HepG2 (cell line): ENCODE measurements around the gene ZNF786. TPM values are rescaled to one million over a fixed set of nuclear protein-coding genes. Genes with fewer than 3 reads are reported as not detected.

ENCODE experiments used
- ATAC-seq: fragments of 200-7000 bp; cut with Tn5 transposase; 3 replicates; pipeline ENCODE4 v1.9.1; 2020; ENCODE audit warnings: mild to moderate bottlenecking, moderate library complexity
- BruUV-seq: library from RNA; stranded (reverse); fragments of 400-500 nt; replicated peaks from 2 replicates; lab custom pipeline; 2021; lab: Mats Ljungman, UMichigan
- CTCF ChIA-PET: fragments of 300-600 bp; formaldehyde crosslinking; extraction: SDS; loops from one replicate; lab custom pipeline; 2021; ENCODE audit warnings: low total read pairs, inconsistent platforms, low intra/inter-chr PET ratio; lab: Yijun Ruan, JAX
- POLR2A ChIA-PET: fragments of 350-600 bp; sonication (Branson Sonifier 250); formaldehyde crosslinking; loops from one replicate; lab custom pipeline; 2020; ENCODE audit warnings: antibody characterized with exemption, inconsistent platforms; lab: Yijun Ruan, JAX
- DNase-seq: peaks from one replicate; pipeline ENCODE4 v3.0.0-alpha.2; 2015; ENCODE audit warnings: low spot score
- FAIRE-seq: peaks from 3 replicates; lab custom pipeline; 2011; peaks lifted over from hg19 to GRCh38; lab: Jason Lieb, UNC
- H2AFZ ChIP-seq: one replicate; pipeline ENCODE4 v1.6.1; 2011; ENCODE audit warnings: low read length, inconsistent platforms
- H3K27ac ChIP-seq: fragments of 300-600 bp; 3 replicates; pipeline ENCODE4 v1.8.0; 2011; ENCODE audit warnings: mixed run types, mild to moderate bottlenecking, mixed read lengths, low read length, inconsistent platforms; ENCODE audit not compliant: insufficient read depth; ENCODE audit errors: extremely low read length
- H3K27me3 ChIP-seq, 2 experiments: fragments of 200-600 bp in 1 of 2; 2 replicates in 1 of 2; 3 replicates in 1 of 2; pipeline versions ENCODE4 v1.6.0 to v1.8.0; 2011; ENCODE audit warnings: low read length in 2 of 2, mild to moderate bottlenecking in 2 of 2, moderate library complexity in 2 of 2, inconsistent platforms in 1 of 2; ENCODE audit not compliant: insufficient read depth in 2 of 2, control insufficient read depth in 1 of 2
- H3K36me3 ChIP-seq, 2 experiments: fragments of 200-600 bp in 1 of 2; replicated peaks in 1 of 2; 2 replicates in 1 of 2; 3 replicates in 1 of 2; pipeline versions ENCODE4 v1.5.1 to v1.8.0; 2011; ENCODE audit warnings: low read length in 2 of 2, inconsistent platforms in 1 of 2; ENCODE audit not compliant: insufficient read depth in 2 of 2, control insufficient read depth in 1 of 2
- H3K4me1 ChIP-seq: 2 replicates; pipeline ENCODE4 v1.5.1; 2012; ENCODE audit warnings: low read length, inconsistent platforms; ENCODE audit not compliant: insufficient read depth
- H3K4me2 ChIP-seq: 2 replicates; pipeline ENCODE4 v1.6.0; 2011; ENCODE audit warnings: low read depth, low read length, inconsistent platforms
- H3K4me3 ChIP-seq, 3 experiments: fragments of 200-600 bp in 1 of 3; sonication (generic), shearing (Covaris generic) in 1 of 3; replicated peaks in 1 of 3; 2 replicates each; pipeline ENCODE4 v1.5.1; 2011 to 2016; ENCODE audit warnings: low read length in 3 of 3, inconsistent platforms in 2 of 3, low read depth in 2 of 3, mild to moderate bottlenecking in 2 of 3, control low read depth in 1 of 3, mixed read lengths in 1 of 3; ENCODE audit not compliant: insufficient read depth in 1 of 3
- H3K79me2 ChIP-seq: one replicate; pipeline ENCODE4 v1.6.1; 2011; ENCODE audit warnings: low read length, inconsistent platforms; ENCODE audit not compliant: insufficient read depth
- H3K9ac ChIP-seq: 2 replicates; pipeline ENCODE4 v1.6.0; 2011; ENCODE audit warnings: mild to moderate bottlenecking, low read depth, low read length, inconsistent platforms; ENCODE audit not compliant: insufficient read depth
- H3K9me3 ChIP-seq: 2 replicates; pipeline ENCODE4 v1.5.1; 2012; ENCODE audit warnings: mild to moderate bottlenecking, low read length
- H4K20me1 ChIP-seq: 2 replicates; pipeline ENCODE4 v1.6.0; 2011; ENCODE audit warnings: inconsistent platforms, mild to moderate bottlenecking, low read length, moderate library complexity; ENCODE audit not compliant: insufficient read depth
- FIP1L1 ChIP-seq: fragments of 200-400 bp; formaldehyde crosslinking; IDR thresholded peaks from 2 replicates; pipeline ENCODE4 v1.6.1; 2018; ENCODE audit warnings: low read depth, mild to moderate bottlenecking, low read length, moderate library complexity, borderline replicate concordance; ENCODE audit not compliant: insufficient read depth
- IRX3 ChIP-seq: sonication (generic); formaldehyde crosslinking; IDR thresholded peaks from 2 replicates; pipeline ENCODE4 v1.8.1; 2023; ENCODE audit warnings: mild to moderate bottlenecking, low read depth, missing genetic modification reagents, borderline replicate concordance
- MTF1 ChIP-seq: sonication (generic); formaldehyde crosslinking; IDR thresholded peaks from 2 replicates; pipeline ENCODE4 v1.5.0; 2020; ENCODE audit warnings: missing genetic modification reagents
- NFKBIZ ChIP-seq: IDR thresholded peaks from 2 replicates; pipeline ENCODE4 v1.6.1; 2018; ENCODE audit warnings: missing genetic modification reagents, missing compliant biosample characterization
- ONECUT2 ChIP-seq: sonication (generic); formaldehyde crosslinking; IDR thresholded peaks from 2 replicates; pipeline ENCODE4 v1.4.0; 2020; ENCODE audit warnings: missing genetic modification reagents
- SMAD1 ChIP-seq: sonication (generic); formaldehyde crosslinking; IDR thresholded peaks from 2 replicates; pipeline ENCODE4 v1.4.0; 2020; ENCODE audit warnings: missing genetic modification reagents, low read depth, mild to moderate bottlenecking, borderline replicate concordance
- ZNF496 ChIP-seq: sonication (generic); formaldehyde crosslinking; IDR thresholded peaks from 2 replicates; pipeline ENCODE4 v1.8.1; 2023; ENCODE audit warnings: mild to moderate bottlenecking, moderate library complexity, missing genetic modification reagents; ENCODE audit not compliant: insufficient replicate concordance
- WGBS: methylation state at CpG from one replicate; pipeline ENCODE4 v1.1.6; 2017; ENCODE audit warnings: low lambda C conversion rate; 5-methylcytosine and 5-hydroxymethylcytosine counted together
- in situ Hi-C: cut with HindIII; loops from 2 replicates; pipeline ENCODE4 v1.10.0; 2017; ENCODE audit warnings: low pct_unique_long_range_greater_than_20kb; ENCODE audit not compliant: extremely low pct_ligation_motif_present
- intact Hi-C: fragments of 100-400 bp; cut with micrococcal nuclease; formaldehyde crosslinking; loops from one replicate; pipeline ENCODE4 v1.10.0; 2022; ENCODE audit not compliant: unreplicated experiment
- polyA plus RNA-seq, 8 experiments: library from polyadenylated mRNA; depleted of rRNA in 3 of 8; stranded (reverse) in 7 of 8; unstranded in 1 of 8; fragments of >200 nt; fragmentation: Illumina TruSeq in 4 of 8; extraction: Trizol in 4 of 8; gene quantifications; 2 replicates each; pipeline versions ENCODE4 v1.2.1 to v1.2.3, GENCODE V29; 2011 to 2016; ENCODE audit warnings: low read depth in 4 of 8, missing spikeins in 1 of 8, mixed read lengths in 1 of 8; ENCODE audit not compliant: insufficient read depth in 1 of 8
- total RNA-seq, 5 experiments: library from RNA; depleted of rRNA; stranded (reverse); fragments of >200 nt; fragmentation: Illumina TruSeq; extraction: Trizol; gene quantifications; 2 replicates each; pipeline ENCODE4 v1.2.3, GENCODE V29; 2016; ENCODE audit warnings: low read depth in 1 of 5
- TF ChIP-seq, protein P1 (sequence below): sonication (generic); formaldehyde crosslinking; IDR thresholded peaks from 2 replicates; pipeline ENCODE4 v1.4.0; 2020; ENCODE audit warnings: missing genetic modification reagents, borderline replicate concordance
- TF ChIP-seq, protein P2 (sequence below): sonication (generic); formaldehyde crosslinking; conservative IDR thresholded peaks from 2 replicates; pipeline ENCODE4 v1.8.0; 2022; ENCODE audit warnings: mild to moderate bottlenecking, moderate library complexity, missing genetic modification reagents
- TF ChIP-seq, protein P3 (sequence below): sonication (generic); formaldehyde crosslinking; IDR thresholded peaks from 2 replicates; pipeline ENCODE4 v1.9.0; 2022; ENCODE audit warnings: low read depth, missing genetic modification reagents

The ZNF786 gene
- total and polyA plus RNA-seq, 2 of the 13 experiments (the other 11 are each of a cell fraction or from before 2014, with no cell fraction given), result 2.0 to 4.0 TPM

DNA sequence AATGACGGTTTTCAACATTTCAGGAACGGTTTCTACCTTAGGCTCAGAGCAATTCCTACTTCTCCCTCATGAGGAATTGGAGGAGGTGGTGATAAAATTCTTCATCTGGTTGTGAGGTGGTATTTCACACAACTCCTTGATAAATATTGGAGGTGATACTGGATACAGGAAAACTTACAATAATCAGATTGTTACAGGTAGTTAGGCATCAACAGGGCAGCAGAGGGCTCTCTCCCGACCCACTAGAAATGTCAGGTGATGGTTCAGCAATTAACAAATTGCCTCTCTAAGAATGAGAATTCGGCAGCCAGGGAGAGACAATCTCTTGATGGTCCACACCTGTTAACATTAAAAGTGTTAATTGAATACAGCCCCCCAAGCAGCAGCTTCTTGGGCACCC is 22.6 kb downstream of the ZNF786 start:
- no peaks in the 10 kb centered on the region for H3K27me3 ChIP-seq
- ATAC-seq, result no peak
- no peaks in the 10 kb centered on the region for H3K79me2 ChIP-seq
- H3K27ac ChIP-seq, result no peak overlapping the region
- 95% methylated on average over 4 of the region's 4 CpGs for WGBS
- no peak for DNase-seq
- H4K20me1 ChIP-seq, result no peaks in the 10 kb centered on the region
- ChIA-PET POLR2A (no interaction called here), CTCF (no interaction called here)
- H3K4me2 ChIP-seq, result no peak overlapping the region
- H3K36me3 ChIP-seq, result peaks cover 11 to 23% of the 10 kb centered on the region in 2 experiments; a peak in 4 of 5 replicates
- no peak overlapping the region for H3K9ac ChIP-seq
- FAIRE-seq, result no peak
- BruUV-seq, result no TSS peak
- no peaks in the 10 kb centered on the region for H3K9me3 ChIP-seq
- no peak overlapping the region for H2AFZ ChIP-seq
- no peak overlapping the region for H3K4me3 ChIP-seq
- in situ Hi-C loops (no loop called here), intact Hi-C loops (loop anchor here (1.0 to 5.0 kb wide), 2 partner anchors 24 to 81 kb away; no protein-coding TSS in a partner anchor)
- peaks cover 7% of the 10 kb centered on the region; the same call in 1 of the 2 replicates for H3K4me1 ChIP-seq
- TF ChIP-seq, protein P1, sequence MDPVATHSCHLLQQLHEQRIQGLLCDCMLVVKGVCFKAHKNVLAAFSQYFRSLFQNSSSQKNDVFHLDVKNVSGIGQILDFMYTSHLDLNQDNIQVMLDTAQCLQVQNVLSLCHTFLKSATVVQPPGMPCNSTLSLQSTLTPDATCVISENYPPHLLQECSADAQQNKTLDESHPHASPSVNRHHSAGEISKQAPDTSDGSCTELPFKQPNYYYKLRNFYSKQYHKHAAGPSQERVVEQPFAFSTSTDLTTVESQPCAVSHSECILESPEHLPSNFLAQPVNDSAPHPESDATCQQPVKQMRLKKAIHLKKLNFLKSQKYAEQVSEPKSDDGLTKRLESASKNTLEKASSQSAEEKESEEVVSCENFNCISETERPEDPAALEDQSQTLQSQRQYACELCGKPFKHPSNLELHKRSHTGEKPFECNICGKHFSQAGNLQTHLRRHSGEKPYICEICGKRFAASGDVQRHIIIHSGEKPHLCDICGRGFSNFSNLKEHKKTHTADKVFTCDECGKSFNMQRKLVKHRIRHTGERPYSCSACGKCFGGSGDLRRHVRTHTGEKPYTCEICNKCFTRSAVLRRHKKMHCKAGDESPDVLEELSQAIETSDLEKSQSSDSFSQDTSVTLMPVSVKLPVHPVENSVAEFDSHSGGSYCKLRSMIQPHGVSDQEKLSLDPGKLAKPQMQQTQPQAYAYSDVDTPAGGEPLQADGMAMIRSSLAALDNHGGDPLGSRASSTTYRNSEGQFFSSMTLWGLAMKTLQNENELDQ (CRISPR knock-in tag), result no peak
- no peak for TF ChIP-seq ONECUT2 (CRISPR knock-in tag)
- TF ChIP-seq SMAD1, result no peak
- no peak for TF ChIP-seq NFKBIZ
- TF ChIP-seq MTF1 (CRISPR knock-in tag), result no peak
- TF ChIP-seq, protein P2, sequence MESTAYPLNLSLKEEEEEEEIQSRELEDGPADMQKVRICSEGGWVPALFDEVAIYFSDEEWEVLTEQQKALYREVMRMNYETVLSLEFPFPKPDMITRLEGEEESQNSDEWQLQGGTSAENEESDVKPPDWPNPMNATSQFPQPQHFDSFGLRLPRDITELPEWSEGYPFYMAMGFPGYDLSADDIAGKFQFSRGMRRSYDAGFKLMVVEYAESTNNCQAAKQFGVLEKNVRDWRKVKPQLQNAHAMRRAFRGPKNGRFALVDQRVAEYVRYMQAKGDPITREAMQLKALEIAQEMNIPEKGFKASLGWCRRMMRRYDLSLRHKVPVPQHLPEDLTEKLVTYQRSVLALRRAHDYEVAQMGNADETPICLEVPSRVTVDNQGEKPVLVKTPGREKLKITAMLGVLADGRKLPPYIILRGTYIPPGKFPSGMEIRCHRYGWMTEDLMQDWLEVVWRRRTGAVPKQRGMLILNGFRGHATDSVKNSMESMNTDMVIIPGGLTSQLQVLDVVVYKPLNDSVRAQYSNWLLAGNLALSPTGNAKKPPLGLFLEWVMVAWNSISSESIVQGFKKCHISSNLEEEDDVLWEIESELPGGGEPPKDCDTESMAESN (CRISPR knock-in tag), result no peak
- TF ChIP-seq FIP1L1, result no peak
- TF ChIP-seq, protein P3, sequence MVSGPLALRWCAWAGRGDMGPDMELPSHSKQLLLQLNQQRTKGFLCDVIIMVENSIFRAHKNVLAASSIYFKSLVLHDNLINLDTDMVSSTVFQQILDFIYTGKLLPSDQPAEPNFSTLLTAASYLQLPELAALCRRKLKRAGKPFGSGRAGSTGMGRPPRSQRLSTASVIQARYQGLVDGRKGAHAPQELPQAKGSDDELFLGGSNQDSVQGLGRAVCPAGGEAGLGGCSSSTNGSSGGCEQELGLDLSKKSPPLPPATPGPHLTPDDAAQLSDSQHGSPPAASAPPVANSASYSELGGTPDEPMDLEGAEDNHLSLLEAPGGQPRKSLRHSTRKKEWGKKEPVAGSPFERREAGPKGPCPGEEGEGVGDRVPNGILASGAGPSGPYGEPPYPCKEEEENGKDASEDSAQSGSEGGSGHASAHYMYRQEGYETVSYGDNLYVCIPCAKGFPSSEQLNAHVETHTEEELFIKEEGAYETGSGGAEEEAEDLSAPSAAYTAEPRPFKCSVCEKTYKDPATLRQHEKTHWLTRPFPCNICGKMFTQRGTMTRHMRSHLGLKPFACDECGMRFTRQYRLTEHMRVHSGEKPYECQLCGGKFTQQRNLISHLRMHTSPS (CRISPR knock-in tag), result no peak
- no peak for TF ChIP-seq IRX3 (CRISPR knock-in tag)
- no peak for TF ChIP-seq ZNF496 (CRISPR knock-in tag)
